ENCODE measurements around the gene IL26.
A peak's percentile ranks its signal among the peaks of the same experiment; 100 is the strongest.

Gene IL26, protein sequence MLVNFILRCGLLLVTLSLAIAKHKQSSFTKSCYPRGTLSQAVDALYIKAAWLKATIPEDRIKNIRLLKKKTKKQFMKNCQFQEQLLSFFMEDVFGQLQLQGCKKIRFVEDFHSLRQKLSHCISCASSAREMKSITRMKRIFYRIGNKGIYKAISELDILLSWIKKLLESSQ

GRCh38 chr12:68225576-68226476 lies at the start of gene IL26:
TSS of gene IL26 (minus strand) at chr12:68225810. CDS start at chr12:68225756, 54 bp downstream.
- no peak for DNase-seq

DNA sequence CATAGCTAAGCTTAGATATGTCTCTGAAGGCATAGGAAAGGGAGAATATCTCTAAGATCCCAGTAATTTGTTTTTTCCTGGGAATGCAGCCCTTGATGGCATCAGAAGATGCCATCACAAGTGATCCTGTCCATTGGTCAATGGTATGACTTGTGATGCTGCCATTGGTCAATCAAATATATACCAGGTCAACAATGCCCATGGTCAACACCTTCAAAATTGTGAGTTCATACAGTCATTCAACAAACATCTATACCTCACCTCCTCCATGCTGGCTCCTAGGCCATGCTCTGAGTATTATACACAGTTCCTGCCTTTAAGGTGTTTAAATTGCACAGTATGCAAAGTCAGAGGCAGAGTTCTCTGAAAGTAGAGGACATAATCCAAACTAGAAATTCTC lies 47.1 kb upstream of the IL26 start:
- no peak for DNase-seq

- no peak for DNase-seq
These were observed 45.7 kb upstream of the IL26 start for GRCh38 chr12:68271346-68271745.

DNA sequence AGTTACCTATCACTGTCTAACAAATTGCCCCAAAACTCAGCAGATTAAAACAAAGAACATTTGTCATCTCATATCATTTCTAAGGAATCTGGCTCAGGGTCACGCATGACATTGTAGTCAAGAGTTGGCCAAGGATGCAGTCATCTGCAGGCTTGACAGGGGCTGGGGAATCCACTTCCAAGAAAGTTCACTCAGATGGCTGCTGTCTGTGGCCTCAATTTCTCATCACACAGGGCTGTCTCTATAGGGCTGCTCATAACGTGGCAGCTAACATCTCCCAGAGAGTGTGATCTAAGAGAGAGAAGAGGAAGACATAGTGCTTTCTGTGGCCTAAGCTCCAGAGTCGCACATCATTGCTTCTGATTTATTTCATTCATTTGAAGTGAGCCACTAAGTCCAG lies 44.7 kb upstream of the IL26 start:
- DNase-seq: no peak

DNA sequence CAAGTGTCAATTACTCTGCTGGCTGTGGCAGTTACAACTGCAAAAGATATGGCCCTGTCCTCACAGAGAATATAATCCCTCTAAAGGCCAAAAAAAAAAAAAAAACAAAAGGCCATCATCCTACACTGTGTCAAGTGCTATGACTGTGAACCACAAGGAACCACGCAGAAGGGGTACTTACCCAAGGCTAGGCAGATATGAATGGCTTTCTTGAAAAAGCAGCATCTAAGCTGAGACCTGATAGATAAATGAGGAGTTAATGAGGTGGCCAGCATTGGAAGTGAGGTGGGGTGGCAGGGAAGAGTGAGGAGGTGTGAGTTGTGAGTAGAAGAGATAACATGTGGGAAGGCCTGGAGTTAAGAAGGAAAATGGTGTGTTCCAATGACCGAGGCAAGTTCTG lies 44.2 kb upstream of the IL26 start:
- DNase-seq: no peak

DNA sequence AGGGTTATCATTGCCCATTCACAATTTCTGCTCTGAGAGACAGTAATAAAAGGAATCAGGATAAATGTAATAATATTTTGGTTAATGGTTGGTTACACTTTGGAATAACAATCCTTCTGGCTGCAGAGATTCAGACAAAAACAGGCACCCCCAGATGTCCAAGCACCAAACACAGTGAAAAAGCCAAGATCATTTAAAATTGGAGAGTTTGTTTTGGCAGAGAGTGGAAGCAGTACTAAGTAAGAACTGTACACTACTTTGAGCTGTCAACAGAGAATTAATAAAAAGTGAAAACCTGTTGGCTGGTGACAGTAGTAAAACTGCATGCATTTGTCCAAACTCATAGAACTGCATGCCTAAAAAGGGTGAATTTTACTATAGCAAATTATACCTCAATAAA lies 43.4 kb upstream of the IL26 start:
- DNase-seq: no peak

DNA sequence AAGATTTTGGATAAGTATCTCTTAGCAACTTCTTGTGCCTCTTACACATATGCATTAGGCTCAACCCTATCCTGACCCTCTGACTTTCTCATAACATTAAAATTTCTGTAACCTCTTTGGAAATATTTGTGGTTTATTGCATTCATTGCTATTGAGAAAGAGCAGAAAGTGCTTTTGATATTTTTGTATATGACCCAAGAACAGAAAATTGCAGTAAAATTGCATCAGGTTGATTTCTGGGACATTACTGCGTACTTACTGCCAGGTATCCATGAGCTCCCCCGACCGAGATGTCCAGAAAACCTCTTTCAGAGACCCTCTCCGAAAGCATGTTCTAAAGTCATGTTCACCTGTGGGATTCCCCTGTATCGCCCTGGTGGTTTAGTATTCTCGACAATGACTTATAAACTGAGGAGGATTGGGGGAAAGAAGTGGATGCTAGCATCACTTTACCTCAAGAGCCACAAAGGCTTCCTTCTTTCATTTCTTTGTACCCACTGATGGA lies 42.3 kb upstream of the IL26 start:
- no peak for DNase-seq

GRCh38 chr12:68264857-68265256 lies 39.2 kb upstream of the IL26 start:
- DNase-seq: no peak

DNA sequence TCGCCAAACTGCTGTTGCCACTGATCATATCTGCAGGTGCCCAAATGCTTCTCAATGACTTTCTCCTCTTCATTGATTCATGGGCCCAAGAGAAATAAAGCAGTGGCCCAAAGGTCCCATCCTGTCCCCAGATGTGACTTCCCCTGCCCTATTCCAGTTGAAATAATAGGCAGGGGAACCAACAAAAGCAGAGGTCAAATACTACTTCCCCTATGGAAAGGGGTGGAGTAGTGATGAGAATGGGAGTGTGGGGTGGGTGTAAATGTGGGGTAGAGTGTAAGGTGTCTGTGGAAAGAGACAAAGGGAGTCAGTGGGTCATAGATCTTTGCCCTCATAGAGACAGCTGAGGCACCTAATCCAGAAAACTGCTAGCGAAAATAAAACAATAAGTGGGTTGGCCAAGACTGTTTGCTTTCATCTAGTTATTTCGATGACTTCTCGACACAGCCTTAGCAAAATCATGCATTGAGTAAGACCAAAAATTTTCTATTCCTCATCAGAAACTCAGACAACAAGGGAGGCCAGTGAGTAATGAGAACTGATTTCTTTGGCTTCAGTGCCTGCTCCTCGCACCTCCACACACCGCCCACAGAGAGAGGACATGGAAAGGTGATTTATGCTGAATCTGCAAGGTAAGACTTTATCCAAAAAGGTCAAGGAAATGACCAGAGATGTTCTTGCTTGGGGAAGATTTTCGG lies 38.7 kb upstream of the IL26 start:
- DNase-seq: no peak

- no peak for DNase-seq
These were observed 37.8 kb upstream of the IL26 start for GRCh38 chr12:68263366-68263765.

DNA sequence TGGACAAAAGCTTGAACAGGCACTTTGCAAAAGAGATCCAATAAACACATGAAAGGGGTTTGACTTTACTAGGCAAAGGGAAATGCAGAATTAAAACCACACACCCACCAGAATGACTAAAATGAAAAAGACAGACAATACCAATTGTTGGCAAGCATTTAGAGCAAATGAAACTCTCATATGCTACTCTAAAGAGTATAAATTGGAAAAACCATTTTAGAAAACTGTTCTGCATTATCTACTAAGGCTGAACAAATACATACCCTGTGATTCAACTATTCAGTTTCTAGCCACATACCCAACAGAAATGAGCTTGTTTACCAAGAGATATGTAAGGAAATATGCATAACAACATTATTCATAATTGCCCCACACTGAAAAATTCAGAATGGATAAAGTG lies 36.3 kb upstream of the IL26 start:
- no peak for DNase-seq

DNA sequence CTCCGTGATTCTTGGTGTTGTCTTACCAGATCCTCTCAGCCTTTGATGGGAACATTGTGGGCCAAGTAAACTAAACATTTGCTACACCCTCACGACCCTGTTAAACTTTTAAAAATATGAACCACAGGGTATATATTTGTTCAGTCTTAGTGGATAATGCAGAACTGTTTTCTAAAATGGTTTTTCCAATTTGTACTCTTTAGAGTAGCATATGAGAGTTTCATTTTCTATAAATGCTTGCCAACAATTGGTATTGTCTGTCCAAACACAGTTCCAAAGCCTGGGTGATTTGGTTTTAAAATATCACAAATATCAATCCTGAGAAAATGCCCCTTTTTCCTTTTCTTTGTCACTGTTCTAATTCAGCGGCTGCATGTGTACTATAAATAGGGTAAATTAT lies 34.5 kb upstream of the IL26 start:
- DNase-seq: no peak

DNA sequence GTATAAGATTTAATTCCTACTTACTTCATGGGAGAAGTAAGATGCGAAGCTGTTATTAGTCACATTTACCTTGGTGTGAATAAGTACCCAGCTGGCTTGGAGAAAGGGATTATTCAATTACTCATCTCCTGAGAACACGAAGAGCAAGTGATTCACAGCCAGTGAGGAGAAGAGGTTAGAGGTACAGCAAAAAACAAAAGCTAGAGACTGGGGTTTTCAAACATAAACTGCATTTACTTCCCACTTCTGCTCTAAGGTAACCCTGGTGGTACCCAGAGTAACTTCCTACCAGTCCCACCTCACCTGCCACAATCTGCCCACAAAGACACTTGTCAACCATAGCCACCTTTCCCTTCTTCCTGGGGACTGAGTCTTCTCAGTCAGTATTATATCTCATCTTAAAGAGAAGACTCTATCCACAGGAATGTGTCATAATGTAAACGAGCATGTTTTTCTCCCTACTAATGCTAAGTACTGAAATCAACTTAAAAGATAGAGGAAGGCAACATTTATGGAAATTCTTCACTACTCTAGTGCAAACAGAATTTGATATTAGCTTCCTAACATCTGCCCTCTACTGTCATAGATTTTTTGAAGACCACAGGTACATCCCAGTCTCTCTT lies 33.8 kb upstream of the IL26 start:
- DNase-seq: no peak

DNA sequence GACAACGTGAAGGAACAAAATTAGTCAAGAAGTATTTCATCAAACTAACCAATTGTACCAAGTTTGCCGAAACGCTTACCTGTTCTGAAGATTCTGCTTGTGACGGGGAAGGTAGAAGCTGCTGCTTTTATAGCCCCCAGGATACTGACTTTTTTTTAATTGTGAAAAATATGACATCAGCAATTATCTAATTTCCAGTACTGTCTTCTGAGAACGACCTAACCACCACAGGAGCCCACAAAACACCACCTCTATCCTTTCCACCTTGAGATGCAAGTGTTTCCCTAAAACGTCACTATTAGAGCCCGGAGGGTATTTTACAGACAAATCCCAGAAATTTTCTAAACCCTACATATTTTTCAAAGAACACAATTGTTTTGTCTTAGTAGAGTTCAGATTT lies 27.9 kb upstream of the IL26 start, which contains the start of gene IL22:
Gene IL22 (minus strand): TSS at position 101 of the 400 bp plus-strand sequence. CDS start 156 bp downstream, outside the sequence.
- no peak for DNase-seq

DNA sequence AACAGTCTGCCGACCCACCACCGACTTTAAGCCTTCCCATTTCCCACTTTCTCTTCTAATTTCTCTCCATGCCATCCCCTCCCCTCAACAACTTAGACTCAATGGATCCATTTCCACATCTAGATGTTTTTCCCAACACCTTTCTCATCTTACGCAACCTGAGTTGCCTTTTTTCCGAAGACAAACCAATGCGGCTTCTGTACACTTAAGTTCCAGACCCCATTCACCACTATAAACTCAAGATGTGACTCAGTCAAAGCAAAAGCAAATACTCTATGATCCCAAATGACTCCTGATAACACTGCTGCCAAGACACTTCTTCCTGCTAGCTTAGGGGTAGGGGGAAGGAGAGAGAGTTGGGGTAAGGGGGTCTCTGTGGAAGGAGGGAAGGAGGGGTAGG lies 26.5 kb upstream of the IL26 start:
- DNase-seq: no peak

DNA sequence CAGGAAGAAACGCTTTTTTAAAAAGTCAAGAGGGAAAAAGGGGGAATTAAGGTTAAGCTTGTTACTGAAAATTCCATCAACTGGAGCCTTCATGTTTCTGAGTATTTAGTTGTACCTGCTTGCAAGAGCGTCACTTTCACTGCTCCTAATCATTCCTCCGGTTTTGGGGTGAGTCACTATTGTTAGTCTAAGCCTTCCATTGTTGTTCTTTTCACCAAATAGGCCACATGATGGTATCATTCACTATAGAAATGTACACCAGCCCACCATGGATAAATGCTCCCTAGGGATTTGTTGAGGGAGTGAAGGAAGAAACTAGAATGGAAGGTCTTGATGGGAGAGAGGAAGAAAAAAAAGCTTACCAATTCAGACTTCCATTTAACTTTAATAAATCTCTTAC lies 24.8 kb upstream of the IL26 start:
- no peak for DNase-seq

DNA sequence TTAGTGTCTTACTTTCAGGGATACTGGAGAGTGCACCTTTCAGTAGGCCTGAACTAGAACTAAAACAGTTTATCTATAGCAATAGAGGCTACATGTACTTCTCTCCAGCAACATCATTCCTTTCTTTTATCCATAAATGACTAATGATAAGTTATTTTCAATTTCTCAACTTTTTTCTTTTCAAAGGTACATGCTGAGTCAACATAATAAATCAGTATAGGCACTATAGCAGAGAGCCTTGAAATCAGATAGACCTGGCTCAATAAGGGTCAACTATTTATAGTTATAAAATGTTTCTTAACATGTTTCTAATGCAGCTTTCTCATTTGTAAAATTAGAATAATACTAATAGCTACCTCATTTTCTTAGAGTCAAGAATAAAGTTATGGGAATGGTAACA lies 22.2 kb upstream of the IL26 start:
- DNase-seq: no peak

DNA sequence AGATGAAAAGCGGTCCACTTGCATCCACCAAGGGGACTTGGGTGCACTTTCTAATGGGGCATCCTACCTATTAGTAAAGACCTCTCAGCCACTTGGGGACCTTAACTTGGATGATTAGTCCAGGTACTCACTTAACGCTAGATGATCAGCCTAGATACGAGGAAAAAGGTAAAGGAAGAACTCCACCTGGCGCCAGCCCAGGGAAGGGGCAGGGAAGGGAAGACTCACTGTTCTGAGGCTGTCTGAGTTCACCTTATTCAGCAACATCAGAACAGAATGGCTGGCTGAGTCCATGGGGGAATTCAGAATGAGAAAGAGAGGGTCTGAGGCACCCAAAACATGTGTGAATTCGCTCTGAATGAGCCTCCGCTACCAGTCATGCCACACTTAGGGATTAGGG lies 20.7 kb upstream of the IL26 start:
- no peak for DNase-seq

- no peak for DNase-seq
These were observed 19.8 kb upstream of the IL26 start for GRCh38 chr12:68245180-68246021.

DNA sequence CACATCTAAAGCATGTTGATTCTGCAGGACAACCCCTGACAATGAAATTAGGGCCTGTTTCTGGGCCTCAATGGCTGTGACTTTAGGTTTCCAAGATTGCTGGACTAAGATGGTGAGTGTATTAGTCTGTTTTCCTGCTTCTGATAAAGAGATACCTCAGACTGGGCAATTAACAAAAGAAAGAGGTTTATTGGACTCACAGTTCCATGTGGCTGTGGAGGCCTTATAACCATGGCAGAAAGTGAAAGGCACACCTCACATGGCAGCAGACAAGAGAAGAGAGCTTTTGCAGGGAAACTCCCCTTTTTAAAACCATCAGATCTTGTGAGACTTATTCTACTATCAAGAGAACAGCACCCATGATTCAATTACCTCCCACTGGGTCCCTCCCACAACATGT lies 17.2 kb upstream of the IL26 start:
- no peak for DNase-seq

DNA sequence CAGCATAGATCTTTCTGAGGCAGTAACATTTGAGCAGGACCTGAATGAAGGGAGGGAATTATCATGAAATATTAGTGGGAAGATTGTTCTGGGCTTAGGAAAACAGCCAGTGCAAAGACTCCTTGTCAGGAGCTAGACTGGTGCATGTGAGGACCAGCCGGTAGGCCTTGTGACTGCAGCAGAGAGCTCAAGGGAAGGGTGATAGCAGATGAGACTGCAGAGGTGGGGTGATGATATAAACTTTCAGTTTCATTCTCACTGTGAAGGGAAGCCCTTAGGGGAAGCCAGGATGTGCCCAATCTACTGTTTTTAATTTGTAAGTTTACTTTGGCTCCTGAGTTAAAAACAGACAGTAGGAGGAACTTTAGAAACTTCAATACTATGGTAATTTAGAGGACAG lies 15.4 kb upstream of the IL26 start:
- peak; percentile 13 for DNase-seq

- DNase-seq: no peak
These were observed 14.5 kb upstream of the IL26 start for GRCh38 chr12:68240079-68240478.
